ENCODE data around the gene LRRN2.
"Not testable (repeated sequence)": the region's sequence is repeated elsewhere in the genome, so short reads cannot be mapped to it uniquely, and the experiment has no call there.

- TF ChIP-seq CTCF, POLR2A (IDR thresholded peaks at IDR 0.05): not testable (repeated sequence)
These were observed 56.1 kb downstream of the LRRN2 start for GRCh38 chr1:204629459-204629858.

All from body of pancreas (tissue), 4 donors.